Globus pallidus (tissue), 1 donor: ENCODE data around the gene TNS4.

Experiments used
- DNase-seq: peaks from one replicate; pipeline ENCODE4 v3.0.0-alpha.2; 2015; ENCODE audit warnings: low spot score

The TNS4 gene

DNA sequence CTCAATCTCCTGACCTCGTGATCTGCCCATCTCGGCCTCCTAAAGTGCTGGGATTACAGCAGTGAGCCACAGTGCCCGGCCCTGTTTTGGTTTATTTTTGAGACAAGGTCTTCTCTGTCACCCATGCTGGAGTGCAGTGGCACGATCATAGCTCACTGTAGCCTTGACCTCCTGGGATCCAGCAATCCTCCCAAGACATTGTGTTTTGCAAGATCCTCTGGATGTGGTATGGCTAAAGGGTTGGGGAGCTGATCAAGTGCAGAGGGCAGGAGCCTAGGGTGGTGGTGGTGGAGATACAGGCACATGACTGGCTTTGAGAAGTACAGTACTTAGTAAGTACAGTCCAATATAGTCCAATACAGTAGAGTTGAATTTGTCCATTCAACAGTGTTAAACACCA, 16.6 kb upstream of the TNS4 start:
- DNase-seq, result no peak

DNA sequence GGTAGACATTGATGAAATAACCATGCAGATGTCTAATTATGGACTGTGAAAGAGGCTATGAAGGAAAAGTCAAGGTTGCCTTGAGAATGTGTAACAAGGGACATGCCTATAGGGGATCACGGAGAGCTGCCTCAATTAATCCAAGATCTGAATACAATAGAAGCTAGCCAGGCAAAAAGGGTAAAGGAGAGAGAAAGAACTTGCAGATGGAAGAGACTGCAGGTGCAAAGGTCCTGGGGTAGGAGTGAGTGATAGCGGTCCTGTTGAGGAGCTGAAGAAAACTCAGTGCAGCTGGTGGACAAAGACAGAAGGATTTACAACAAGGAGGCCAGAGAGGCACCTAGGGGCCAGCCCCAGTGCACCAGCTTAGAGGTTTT, 15.9 kb upstream of the TNS4 start:
- no peak for DNase-seq

DNA sequence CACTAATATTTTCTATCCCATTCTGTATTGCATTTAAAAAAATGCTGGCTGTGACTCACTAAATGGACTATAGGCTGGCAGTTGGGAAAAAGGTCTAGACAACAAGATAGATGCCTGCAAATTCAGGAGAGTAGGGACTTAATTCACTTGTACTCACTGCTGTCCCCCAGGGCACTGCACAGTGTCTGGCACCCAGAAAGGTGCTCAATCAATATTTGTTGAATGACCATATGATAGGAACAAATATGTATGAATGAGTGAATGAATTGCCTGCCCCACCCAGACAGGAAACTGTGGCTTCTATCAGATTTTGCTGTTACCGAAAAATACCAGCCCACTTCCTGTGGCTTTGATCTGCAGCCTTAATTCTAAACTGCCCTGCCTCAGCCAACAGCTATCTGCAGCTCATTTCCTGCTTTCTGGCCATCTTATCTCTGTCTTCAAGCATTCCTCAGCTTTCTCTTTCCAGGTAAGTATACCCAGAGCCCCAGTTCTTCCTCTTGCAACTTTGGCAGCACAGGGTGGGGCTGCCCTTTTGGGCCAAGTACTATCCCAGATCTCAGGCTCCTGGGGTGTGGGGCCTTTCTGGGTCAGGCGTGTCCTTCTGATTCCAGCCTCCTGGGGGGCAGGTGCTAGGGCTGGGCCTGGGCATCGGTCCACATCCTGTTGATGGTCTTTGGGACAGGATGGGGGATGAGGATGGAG, 15.3 kb upstream of the TNS4 start:
- no peak for DNase-seq

DNA sequence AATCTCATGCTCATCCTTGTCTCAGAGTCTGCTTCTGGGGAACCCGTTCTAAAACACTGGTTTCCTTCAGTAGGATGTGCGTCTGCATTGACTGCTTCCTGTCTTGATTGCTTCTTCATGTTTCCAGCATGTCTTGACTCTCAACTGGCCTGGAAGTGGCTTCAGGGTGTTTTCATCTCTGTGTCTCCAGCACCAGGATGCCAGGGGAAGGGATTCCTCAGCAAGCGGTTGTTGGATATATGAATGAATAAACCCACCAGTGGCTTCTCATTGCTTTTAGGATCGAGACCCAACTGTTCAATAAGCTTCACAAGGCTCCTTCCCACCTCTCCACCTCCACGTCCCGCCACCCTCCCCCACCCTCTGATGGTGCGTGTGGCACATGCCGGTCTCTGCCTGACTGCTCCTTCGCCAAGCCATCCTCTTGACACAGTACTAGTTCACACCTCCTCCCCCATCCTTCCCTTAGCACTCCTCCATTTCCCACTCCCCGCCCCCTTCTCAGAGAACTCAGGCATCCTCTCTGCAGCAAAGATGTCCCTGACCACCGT, 14.1 kb upstream of the TNS4 start:
- DNase-seq, result no peak

DNA sequence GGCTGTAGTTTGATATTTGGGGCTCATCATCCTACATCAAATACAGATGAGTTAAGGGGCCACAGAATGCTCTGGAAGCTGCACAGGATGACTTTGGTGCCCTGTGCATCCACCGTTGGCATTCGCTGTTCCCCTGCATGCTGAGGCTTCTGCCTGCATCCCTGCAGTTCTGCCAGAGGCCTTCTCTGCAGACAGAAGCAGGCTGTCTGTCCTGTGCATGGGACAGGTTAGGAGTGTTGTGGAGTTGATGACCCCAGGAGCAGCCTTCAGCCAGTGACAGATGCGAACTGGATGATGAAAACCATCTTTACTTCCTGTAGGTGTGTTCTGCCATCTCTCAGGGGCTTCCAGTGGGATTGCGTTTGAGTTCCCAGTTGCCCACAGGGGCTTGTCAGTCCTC, 13.6 kb upstream of the TNS4 start:
- no peak for DNase-seq

DNA sequence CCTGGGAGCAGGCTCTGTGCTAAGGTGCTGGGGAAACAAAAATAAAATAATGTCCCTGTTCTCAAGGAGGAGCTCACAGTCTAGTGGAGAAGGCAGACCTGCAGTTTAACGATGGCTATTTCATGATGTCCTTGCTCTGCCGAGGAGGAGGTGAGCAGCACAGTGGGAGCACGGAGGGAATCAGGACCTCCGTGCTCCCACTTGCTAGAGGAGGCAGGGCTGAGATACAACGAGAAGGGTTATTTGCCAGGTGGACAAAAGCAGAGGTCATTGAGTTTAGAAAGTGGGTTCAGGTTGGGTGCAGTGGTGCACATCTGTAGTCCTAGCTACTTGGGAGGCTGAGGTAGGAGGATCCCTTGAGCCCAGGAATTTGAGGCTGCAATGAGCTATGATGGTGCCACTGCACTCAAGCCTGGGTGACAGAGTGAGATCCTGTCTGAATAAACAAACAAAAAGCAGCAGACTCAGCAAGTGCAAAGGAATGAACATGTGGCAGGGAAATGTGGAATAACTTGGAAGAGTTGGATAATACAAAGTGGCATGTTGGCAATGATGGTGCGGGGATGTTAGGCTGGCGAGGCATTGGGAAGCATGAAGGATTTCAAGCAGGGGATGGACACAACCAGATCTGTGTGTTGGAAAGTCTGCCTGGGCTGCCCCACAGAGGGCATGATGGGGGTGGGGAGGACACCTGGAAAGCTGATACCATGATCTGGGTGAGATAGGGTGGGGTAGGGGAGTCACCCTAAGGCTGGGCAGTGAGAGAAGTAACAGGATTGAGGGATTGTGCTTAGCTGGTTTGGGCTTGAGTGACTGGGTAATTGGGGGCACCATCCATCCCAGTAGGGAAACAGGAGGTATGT, 12.8 kb upstream of the TNS4 start:
- no peak for DNase-seq

DNA sequence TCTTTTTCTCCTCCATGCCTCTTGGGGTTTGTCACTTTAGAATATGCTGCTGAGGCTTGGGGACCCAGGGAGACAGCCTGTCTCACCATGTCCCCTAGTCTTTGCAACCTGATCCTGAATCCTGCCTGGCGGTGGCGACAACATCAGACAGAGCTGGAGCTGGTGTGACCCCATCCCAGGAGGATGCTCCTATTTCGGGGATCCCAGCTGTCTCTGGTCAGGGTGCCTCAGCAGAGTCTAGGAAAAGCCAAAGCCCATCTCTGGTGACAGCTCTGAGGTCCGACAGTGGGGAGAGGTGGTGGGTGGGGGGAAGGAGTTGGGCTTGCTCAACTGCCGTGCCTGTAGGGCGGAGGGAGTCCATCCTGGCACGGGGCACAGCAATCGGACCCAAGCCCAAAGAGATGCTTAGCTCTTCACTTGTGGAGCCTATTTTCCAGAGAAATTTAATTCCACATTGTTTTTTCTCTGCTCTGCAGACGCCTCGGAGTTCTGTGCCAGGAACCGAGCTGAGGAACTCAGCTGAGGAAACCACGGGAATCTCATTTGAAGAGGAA, 10.3 kb upstream of the TNS4 start:
- no peak for DNase-seq

DNA sequence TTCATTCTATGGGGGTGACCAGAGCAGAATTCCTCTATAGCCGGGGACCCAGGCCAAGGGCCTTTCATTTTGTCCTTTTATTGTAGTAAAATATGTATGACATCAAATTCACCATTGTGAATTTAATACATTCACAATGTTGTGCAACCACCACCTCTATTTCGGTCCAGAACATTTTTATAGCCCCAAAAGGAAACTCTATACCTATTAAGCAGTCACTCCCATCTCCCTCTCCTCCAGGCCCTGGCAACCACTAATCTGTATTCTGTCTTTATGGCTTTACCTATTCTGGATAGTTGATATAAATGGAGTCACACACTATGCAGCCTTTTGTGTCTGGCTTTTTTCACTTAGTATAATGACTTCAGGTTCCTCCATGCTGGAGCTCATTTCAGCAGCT, 9.7 kb upstream of the TNS4 start:
- DNase-seq, result no peak

DNA sequence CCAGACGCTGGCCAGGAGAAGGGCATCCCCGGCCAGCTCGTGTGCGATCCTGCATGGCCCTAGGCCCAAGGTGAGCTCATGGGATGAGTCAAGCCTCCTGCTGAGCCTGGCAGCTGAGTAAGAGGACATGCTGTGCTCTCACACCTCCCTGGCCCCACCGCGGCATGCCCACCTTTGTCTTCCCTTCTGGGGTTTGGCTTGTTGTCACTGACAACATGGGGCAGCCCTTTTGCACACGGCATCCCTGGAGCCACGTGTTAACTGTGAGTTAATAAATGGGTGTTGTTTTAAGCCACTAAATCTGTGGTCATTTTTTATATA, 8.9 kb upstream of the TNS4 start:
- DNase-seq, result no peak

DNA sequence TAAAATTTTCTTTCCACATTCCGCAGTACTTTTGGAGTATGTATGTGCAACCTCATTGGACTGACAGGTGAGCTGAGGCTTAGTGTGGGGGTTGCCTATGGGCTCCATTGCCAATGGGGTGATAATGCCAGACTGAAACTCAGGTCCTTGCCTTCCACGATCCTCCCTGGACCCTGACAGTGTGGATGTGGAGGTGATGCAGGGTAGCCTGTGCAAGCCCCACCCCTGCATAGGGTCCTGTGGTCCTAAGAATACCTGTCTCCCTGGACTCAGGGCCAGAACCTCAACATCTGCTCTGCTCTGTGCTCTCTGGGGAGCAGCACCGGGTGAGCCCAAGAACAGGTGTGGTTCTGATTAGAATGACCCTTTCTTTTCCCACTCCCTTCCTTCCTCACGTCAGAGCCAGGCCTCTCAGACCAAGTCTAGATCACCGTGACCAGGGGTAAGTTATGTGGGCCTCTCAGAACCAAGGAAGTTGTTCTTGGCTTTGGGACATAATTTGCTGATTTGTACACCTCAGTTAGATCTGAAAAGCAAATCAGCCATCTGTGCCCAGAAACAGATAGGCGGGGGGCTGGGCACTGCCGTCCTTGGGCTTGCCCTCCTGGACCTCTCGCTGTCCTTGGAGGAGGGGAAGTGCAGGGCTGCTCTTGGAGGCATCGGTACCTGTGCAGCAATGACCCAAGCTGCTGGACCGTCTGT, 8.4 kb upstream of the TNS4 start:
- no peak for DNase-seq

DNA sequence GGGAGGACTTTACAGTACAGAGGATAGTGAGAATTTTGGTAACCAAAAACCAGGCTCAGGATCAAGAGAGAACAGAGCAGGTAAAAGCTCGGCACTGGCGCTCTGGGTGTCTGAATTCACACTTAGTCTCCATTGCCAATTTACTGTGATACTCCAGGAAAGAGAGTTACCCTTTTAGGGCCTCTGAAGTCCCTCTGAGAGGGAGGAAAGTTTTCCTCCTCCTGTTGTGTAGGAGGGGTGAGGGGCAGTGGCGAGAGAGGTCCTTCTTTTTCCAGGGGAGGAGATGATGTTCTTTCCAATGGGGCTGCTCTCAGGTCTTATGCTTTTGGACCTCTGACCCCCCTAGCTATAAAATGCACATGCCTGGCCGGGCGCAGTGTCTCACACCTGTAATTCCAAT, 5.4 kb upstream of the TNS4 start:
- DNase-seq, result no peak

DNA sequence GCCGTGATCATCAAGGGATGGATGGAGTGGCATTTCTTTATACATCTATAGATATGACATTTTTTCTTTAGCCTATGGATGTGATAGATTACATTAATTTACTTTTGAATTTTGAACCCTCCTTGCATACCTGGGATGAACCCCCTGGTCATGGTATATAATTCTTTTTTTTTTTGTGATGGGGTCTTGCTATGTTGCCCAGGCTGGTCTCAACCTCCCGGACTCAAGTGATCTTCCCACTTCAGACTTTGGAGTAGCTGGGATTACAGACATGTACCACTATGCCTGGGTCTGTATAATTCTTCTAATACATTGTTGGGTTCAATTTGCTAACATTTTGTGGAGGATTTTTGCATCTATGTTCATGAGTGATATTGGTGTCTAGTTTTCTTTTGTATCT, 1.7 kb upstream of the TNS4 start:
- no peak for DNase-seq

DNA sequence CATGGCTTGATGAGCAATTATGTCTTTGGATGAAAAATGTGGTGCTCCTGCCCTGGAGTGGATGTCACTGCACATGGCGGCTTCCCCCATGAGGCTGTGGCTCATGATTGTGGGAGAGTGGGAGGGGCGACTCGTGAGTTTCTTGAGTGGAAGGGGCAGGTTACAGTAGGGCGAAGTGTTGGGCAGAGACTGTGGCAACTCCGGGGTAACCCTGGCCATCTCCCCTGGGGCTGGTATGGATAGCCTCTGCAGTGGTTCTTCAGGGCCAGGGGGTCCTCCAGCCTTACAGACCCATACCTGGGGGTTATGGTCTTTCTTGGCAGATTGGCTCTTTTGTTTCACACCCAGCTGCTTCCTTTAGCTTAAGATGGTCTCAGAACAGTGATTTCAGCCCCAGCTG, 1.3 kb upstream of the TNS4 start:
- no peak for DNase-seq

DNA sequence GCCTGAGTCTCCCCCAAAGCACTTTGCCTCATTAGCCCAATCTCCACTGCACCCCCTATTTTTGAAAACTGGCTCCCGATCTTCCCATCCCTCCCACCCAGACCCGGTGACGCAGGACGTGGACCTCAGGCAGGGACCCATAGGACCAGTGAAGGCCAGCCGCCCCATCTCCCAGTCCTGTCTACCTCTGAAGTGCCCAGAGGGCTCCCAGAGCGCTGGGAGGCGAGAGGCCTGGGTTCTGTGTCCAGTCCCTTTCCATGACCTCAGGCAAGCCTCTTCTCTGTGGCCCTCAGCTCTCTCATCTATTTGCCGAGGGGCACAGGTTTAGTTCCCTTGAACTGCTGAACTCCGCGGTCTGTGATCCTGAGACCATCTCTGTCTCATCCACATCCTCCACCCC, 714 bp downstream of the TNS4 start:
- DNase-seq, result no peak

DNA sequence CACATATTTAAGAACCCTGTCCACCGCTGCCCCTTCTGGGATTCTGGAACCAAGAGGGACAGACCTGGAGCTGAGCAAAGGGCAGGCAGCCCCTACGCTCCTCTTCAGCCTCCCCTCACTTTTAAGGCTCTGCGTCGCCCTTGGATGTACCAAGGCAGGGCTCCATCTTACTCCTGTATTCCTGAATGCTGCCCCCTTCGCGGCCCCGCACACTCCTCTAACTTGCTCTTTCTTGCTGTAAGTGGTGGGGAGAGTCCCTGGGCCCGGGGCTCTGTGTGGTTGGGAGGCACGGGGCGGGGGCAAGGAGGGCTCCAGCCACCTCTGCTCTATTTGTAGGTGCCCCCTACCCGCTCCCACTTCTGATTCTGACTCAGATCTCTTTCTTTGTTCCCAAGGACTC, 1.2 kb downstream of the TNS4 start:
- DNase-seq, result no peak

DNA sequence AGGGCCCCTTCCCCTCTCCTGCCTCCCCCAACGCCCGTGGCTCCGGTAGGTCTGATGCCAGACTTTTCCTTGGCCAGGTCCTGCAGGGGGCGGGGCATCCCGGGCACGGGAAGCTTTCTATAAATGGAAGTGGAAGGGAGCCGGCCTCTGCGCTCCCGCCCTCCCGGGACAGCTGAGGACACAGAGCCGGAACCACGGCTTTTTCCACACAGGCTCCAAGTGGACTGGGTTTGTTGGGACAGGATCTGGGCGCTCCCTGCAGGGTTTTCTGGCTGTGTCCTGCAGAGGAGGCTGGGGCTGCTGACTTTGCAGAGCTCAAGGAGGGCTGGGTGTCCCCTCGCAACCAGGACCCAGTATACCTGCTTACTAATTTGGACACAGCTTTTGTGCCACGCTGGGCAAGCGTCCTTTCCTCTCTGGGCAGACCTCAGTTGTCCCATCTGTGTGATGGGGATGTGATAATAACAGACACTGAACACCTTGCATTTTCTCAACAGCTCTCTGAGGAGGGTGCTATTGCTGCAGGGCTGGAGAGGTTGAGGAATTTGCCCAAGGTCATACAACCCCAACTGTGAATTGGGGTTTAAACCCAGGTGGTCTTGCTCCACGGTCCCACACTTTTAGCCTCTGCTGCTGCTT, 1.8 kb downstream of the TNS4 start:
- DNase-seq, result peak; percentile 33

DNA sequence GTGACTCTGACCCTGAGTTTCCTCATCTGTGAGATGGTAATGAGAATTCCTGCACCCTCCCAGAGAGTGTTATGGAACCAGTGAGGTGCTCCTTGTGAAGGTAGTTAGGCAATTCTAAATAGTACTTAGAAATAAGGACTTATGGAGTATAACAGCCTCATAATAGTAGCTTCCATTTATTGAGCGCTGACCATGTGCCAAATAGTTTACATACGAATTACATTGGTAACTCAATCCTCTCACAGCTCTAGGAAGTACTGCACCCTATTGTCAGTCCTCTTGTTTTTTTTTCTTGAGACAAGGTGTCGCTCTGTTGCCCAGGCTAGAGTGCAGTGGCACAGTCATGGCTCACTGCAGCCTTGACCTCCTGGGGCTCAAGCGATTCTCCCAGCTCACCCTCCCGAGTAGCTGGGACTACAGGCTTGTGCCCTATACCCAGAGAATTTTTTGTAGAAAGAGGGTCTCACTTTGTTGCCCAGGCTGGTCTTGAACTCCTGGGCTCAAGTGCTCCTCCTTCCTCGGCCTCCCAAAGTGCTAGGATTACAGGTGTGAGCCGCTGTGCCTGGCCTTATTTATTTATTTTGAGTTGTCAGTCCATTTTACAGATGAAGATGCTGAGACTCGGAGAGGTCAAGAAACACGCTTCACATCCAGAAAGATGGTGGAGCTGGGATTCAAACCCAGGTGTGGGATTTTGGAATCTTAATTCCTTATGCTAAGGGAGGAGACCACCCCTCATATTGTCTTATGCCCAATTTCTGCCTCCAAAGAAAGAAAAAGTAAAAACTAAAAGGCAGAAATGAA, 2.9 kb downstream of the TNS4 start:
- DNase-seq, result no peak

DNA sequence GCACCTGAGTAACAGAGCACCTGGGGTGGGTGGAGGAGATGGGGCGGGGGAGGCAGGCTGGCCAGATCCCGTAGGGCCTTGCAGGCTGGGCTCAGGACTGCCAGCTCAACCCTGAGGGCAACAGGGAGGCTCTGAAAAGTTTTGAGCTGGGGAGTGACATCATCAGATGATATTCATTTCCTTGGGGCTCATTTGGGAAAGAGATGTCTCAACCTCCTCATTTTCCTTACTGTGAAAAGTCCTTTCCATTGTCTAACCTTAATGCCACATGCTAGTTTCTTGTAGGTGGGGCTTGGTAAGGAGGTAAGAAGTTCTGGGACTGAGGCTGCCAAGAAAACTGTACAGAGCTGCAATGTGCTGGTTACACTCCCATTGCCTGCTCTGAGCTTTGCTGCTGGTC, 3.7 kb downstream of the TNS4 start:
- no peak for DNase-seq

DNA sequence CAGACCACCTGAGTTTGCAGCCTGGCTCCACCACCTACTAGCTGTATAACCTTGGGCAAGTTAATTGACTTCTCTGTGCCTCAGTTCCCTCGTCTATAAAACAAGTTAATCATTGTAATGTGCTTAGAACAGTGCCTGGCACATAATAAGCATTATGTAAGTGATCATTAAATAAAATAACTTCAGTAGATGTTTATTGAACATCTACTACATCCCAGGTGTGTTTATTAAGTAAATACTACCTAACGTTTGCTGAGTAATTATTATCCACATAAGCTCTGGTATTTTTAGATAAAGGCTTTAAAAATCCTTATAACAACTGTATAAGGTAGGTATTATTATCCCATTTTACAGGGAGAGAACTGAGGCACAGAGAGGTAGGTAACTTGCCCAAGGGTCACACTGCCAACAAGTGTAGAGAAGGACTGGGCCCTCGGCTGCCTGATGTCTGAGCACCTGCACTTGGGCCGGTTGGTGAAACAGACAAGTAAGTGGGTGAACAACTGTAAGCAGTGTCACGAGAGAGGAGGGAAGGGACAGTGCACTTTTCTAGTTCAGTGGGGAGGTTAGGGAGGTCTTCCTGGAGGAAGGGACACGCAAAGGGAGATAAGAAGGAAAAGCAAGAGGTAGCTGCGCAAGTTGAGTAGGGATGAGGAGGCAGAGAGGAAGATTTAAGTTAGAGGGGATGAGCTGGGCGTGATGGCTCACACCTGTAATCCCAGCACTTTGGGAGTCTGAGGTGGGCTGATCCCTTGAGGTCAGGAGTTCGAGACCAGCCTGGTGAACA, 4.6 kb downstream of the TNS4 start:
- no peak for DNase-seq

DNA sequence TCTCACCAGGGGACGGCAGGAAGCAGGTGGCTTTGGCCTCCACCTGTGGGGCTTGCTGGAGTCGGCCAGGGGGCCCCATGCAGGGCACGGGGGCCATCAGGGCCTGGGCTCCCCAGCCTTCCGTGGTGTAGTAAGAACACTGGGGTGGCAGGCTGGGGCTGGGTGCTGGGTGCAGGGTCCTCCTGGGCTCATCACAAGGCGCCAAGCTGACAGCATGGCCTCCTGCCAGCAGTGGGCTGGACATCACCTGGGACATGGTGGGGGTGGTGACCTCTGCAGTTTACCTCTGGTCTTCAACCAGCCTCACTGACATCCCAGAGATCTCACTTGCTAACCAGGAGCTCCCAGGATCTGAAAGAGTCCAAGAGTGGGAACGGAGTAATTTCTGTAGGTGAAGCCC, 5.3 kb downstream of the TNS4 start:
- DNase-seq, result no peak

DNA sequence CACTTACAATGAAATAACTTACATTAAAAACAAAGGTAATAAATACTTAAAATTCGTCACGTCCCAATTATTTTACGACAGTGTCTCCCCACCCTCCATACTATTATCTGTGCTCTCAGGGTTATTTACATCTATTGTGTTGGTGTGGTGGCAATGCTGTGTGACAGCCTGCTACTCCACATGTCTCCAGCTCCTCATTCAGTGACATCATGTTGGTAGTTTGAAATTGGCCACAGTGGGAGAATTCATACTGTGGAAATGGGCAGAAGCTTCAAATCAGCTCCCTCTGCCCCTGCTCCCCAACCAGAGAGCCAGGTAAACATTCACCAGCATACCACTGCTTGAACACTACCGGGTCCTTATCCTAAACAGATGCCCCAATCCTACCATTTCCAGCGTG, 6.3 kb downstream of the TNS4 start:
- no peak for DNase-seq
